Thymus (tissue), 11 donors: ENCODE results near the gene LINGO4. TPM values are rescaled to one million over a fixed set of nuclear protein-coding genes. Genes with fewer than 3 reads are reported as not detected.

Experiments
- DNase-seq, 9 donors: peaks; one replicate each; pipeline ENCODE4 v3.0.0-alpha.2; 2013; ENCODE audit warnings: low spot score in 9 of 9, low read depth in 6 of 9, missing footprints in 1 of 9
- H3K27ac ChIP-seq, 2 donors: one replicate each; pipeline ENCODE4 v1.5.1; 2013; ENCODE audit warnings: control low read depth in 1 of 2, low read depth in 1 of 2, low read length in 1 of 2, mild to moderate bottlenecking in 1 of 2, moderate library complexity in 1 of 2
- H3K27me3 ChIP-seq, 2 donors: one replicate each; pipeline ENCODE4 v1.5.1; 2013; ENCODE audit warnings: low read length in 1 of 2; ENCODE audit not compliant: control insufficient read depth in 2 of 2, insufficient read depth in 1 of 2
- H3K36me3 ChIP-seq, 2 donors: one replicate each; pipeline ENCODE4 v1.5.1; 2013; ENCODE audit warnings: low read length in 1 of 2, mild to moderate bottlenecking in 1 of 2, moderate library complexity in 1 of 2; ENCODE audit not compliant: control insufficient read depth in 2 of 2, insufficient read depth in 2 of 2
- H3K4me1 ChIP-seq, 2 donors: one replicate each; pipeline ENCODE4 v1.5.1; 2013; ENCODE audit warnings: low read length in 2 of 2; ENCODE audit not compliant: control insufficient read depth in 2 of 2, insufficient read depth in 2 of 2
- H3K4me3 ChIP-seq, 2 donors: one replicate each; pipeline ENCODE4 v1.5.1; 2013; ENCODE audit warnings: low read length in 2 of 2, control low read depth in 1 of 2, mild to moderate bottlenecking in 1 of 2
- H3K9me3 ChIP-seq, 2 donors: one replicate each; pipeline ENCODE4 v1.5.1; 2013; ENCODE audit warnings: low read length in 1 of 2, mild to moderate bottlenecking in 1 of 2; ENCODE audit not compliant: control insufficient read depth in 2 of 2, insufficient read depth in 1 of 2
- WGBS: extraction: QIAGEN DNeasy Blood & Tissue Kit; methylation state at CpG from one replicate; pipeline ENCODE4 v1.1.7; 2013; 5-methylcytosine and 5-hydroxymethylcytosine counted together
- polyA plus RNA-seq: library from polyadenylated mRNA; stranded (reverse); fragments of 200-250 nt; gene quantifications from one replicate; pipeline ENCODE4 v1.2.3, GENCODE V29; 2013
- total RNA-seq: library from RNA; stranded (reverse); fragments of 120-200 nt; gene quantifications from one replicate; pipeline ENCODE4 v1.2.4, GENCODE V29; 2013
- donor health status: healthy.

LINGO4 gene
- total and polyA plus RNA-seq, 2 donors, result 0.14 to 0.52 TPM

DNA sequence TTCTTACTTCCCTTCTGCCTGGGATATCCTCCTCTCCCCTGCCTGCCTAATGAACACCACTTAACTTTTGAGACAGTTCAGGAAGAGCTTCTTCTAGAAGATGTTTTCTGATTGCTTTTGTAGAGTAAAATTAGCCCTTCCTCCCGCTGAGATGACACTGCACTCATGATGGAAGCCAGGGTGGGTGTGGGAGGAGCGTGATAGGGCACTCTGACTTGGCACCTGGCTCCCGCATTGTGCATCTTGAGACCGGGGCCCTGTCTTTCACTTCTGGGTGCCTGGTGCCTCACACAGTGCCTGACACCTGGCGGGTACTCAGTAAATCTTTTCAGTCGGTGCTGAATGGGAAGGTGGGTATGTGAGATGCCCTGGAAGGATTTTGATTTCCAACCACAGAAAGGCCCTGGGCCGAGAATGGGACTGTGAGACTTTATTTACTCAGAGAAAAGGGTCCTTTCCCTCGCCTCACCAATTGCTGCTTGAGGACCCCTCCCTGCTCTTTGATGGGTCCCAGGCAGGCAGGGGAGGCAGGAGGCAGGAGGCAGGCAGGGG lies 41.5 kb upstream of the LINGO4 start:
- H3K9me3 ChIP-seq, result no peaks in the 10 kb centered on the region
- peaks cover 0 to 6% of the 10 kb centered on the region in 2 donors for H3K4me1 ChIP-seq
- WGBS, result 90% methylated on average over 8 of the region's 8 CpGs
- DNase-seq, result no peak
- H3K36me3 ChIP-seq, result no peaks in the 10 kb centered on the region
- H3K27ac ChIP-seq, result no peak overlapping the region
- H3K4me3 ChIP-seq, result no peak overlapping the region
- peaks cover 0 to 3% of the 10 kb centered on the region in 2 donors for H3K27me3 ChIP-seq

DNA sequence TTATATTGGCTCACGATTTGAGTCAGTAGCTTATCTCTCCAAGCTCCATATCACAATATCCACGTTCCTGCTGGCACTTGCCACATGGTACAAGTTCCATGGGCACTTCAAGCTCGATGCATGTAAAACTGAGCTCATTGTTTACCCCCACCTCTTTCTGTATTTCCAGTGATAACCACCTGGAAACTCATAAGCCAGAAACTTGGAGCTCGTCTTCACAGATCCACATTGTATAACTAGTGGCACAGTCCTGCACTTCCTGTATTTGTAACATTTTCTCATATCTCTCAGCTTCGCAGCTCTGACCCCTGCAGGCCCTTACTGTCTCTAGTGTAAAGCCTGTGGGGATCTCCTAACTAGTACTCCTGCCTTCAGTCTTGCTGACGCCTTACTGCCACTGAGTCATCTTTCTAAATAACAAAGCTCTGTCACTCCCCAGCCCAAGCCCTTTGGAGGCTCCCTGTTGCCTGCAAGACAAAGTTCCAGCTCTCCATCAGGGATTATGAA lies 40.9 kb upstream of the LINGO4 start:
- H3K4me3 ChIP-seq, result no peak overlapping the region
- peaks cover 0 to 5% of the 10 kb centered on the region in 2 donors for H3K27me3 ChIP-seq
- no peak overlapping the region for H3K27ac ChIP-seq
- H3K9me3 ChIP-seq, result no peaks in the 10 kb centered on the region
- 89% methylated on average over 6 of the region's 6 CpGs for WGBS
- H3K4me1 ChIP-seq, result peaks cover 0 to 6% of the 10 kb centered on the region in 2 donors
- no peaks in the 10 kb centered on the region for H3K36me3 ChIP-seq
- no peak for DNase-seq

DNA sequence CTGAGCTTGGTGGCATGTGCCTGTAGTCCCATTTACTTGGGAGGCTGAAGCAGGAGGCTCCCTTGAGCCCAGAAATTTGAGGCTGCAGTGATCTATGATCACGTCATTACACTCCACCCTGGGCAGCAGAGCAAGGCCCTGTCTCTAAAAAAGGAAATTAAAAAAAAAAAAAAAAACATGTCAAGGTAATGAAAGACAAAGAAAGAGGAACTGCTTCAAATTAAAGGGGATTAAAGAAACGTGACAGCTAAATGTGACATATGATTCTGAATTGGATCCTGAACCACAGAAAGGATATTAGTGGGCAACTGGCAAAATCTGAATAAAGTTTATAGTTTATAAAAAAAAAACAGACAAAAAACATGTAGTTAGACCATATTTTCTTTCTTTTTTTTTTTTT lies 38.2 kb upstream of the LINGO4 start:
- no peak overlapping the region for H3K27ac ChIP-seq
- H3K36me3 ChIP-seq, result no peaks in the 10 kb centered on the region
- DNase-seq, result no peak
- H3K27me3 ChIP-seq, result peaks cover 20 to 29% of the 10 kb centered on the region in 2 donors
- H3K4me1 ChIP-seq, result peaks cover 18 to 25% of the 10 kb centered on the region in 2 donors
- H3K9me3 ChIP-seq, result peaks cover 0 to 4% of the 10 kb centered on the region in 2 donors
- H3K4me3 ChIP-seq, result no peak overlapping the region
- 32% methylated on average over 2 of the region's 2 CpGs for WGBS

DNA sequence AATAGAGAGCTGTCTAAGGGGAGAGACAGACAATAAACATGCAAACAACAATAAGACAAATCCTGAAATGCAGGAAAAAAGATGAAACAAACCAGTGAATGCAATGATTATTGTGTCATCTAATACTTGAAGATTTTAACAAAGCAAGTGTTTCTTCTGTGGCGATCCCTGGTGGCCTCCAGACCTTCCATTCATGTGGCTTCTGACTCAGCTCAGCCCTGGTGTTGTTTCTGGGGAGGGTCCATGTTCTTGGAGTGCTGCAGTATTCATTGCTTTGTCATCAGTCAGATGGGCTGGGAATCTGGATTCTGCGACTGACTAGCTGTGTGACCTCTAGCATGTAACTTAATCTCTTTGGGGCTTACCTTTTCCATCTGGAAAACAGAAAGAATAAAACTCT lies 35.9 kb upstream of the LINGO4 start:
- H3K9me3 ChIP-seq, result peaks cover 0 to 4% of the 10 kb centered on the region in 2 donors
- peaks cover 36 to 37% of the 10 kb centered on the region in 2 donors for H3K4me1 ChIP-seq
- WGBS, result 97% methylated on average over 2 of the region's 2 CpGs
- H3K27ac ChIP-seq, result no peak overlapping the region
- no peak for DNase-seq
- no peak overlapping the region for H3K4me3 ChIP-seq
- H3K36me3 ChIP-seq, result no peaks in the 10 kb centered on the region
- H3K27me3 ChIP-seq, result peaks cover 27 to 44% of the 10 kb centered on the region in 2 donors

DNA sequence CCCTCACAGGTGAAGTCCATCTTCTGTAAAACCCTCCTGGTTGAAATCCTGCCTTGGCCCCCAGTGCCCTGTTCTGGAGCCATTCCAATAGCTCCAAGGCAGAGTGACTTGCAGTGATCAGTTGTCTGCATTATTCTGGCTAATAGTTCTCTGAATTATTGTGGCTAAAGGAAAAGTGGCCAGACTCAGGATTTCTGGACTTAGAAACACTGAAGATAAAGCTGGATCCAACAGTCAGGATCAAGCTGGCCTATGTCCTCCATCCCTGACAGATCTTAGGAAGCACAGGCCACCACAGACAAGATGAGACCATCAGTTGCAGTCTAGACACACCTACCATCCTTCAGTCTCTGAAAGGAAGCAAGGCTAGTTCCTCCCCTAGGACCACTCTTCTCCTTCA lies 35.2 kb upstream of the LINGO4 start:
- H3K27ac ChIP-seq, result no peak overlapping the region

DNA sequence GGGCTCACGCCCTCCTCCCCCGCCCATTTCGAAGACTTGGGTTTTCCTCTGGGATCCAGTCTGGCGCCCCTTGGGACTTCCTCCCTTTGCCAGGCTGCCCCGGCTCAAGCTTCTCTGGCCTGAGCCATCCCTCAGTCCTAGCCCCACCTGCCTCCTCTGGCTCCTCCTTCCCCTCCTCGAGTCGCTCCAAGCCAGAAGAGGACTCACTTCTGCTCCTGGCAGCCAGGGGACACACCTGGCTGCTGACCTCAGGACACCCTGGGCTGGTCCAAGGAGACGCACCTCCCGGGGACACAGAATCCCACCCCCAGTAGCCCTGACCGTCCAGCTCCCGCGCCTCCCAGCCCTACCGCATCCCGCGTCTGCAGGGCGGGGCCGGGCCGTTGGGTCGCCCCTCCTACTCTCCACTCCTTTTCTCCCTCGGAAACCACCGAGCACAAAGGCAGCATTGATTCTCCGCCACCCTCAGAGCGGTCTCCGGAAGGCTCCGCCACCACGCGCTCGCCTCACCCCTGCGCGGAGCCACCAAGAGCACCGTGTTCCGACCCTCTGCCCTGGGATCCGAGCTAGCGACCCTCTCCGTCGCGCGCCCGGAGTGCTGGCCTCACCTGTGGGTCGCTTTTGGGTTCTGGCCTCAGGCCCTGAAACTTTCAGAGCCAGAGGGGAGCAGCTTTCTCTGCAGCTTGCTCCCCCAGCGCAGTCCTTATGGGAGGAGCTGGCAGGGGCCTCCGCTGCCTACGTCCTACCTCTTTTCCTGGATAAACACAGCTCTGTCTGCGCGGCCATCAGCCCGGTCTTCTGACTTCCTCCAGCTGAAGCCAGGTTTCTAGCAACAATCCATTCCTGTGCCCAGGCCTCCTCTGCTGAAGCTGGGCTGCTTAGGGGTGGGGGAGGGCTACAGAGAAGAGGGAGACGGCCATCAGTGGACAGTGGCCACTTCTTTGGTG lies 34.5 kb upstream of the LINGO4 start, which contains the start of gene C2CD4D:
Gene C2CD4D (minus strand): TSS at position 364 of the 947 bp plus-strand sequence. CDS start 831 bp downstream, outside the sequence.
- no peaks in the 10 kb centered on the region for H3K36me3 ChIP-seq
- peak within 1 kb of the TSS; percentile 26 to 42 for H3K4me3 ChIP-seq
- 5% methylated on average over 47 of the region's 47 CpGs for WGBS
- peaks cover 0 to 4% of the 10 kb centered on the region in 2 donors for H3K9me3 ChIP-seq
- DNase-seq, result peak in 3 of 9 donors; percentile 65 to 83 (median 70)
- H3K27me3 ChIP-seq, result peaks cover 27 to 44% of the 10 kb centered on the region in 2 donors
- peak within 1 kb of the TSS in 1 of 2 donors; percentile 87 for H3K27ac ChIP-seq
- peaks cover 36 to 44% of the 10 kb centered on the region in 2 donors for H3K4me1 ChIP-seq

More for the DNA sequence above, 35.2 kb upstream of the LINGO4 start:
- peaks cover 0 to 4% of the 10 kb centered on the region in 2 donors for H3K9me3 ChIP-seq
- H3K4me1 ChIP-seq, result peaks cover 36 to 39% of the 10 kb centered on the region in 2 donors
- peaks cover 27 to 44% of the 10 kb centered on the region in 2 donors for H3K27me3 ChIP-seq
- H3K4me3 ChIP-seq, result no peak overlapping the region
- no peak for DNase-seq
- H3K36me3 ChIP-seq, result no peaks in the 10 kb centered on the region

DNA sequence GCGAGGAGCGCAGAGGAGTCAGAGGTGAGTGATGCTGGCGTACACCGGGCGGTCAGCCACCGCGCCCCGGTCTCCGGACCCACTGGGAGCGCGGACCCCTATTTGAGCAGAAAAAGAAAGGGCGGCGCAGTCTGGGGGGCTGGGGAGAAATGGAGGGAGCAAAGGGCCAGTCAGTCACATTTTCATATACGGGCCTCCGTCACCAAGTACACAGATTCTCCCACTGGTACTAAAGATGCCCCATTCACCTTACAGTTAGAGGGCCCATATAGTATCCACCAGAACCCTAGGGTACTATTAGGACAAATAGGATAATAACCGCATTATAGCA lies 33.8 kb upstream of the LINGO4 start:
- Histone ChIP-seq H3K36me3 (no peaks in the 10 kb centered on the region), H3K27ac (peak overlapping the region in 1 of 2 donors; percentile 15), H3K4me1 (peaks cover 38 to 51% of the 10 kb centered on the region in 2 donors), H3K9me3 (peaks cover 0 to 4% of the 10 kb centered on the region in 2 donors), H3K4me3 (peak overlapping the region; percentile 26 to 42), H3K27me3 (peaks cover 27 to 44% of the 10 kb centered on the region in 2 donors)
- 15% methylated on average over 16 of the region's 16 CpGs for WGBS
- DNase-seq, result no peak

DNA sequence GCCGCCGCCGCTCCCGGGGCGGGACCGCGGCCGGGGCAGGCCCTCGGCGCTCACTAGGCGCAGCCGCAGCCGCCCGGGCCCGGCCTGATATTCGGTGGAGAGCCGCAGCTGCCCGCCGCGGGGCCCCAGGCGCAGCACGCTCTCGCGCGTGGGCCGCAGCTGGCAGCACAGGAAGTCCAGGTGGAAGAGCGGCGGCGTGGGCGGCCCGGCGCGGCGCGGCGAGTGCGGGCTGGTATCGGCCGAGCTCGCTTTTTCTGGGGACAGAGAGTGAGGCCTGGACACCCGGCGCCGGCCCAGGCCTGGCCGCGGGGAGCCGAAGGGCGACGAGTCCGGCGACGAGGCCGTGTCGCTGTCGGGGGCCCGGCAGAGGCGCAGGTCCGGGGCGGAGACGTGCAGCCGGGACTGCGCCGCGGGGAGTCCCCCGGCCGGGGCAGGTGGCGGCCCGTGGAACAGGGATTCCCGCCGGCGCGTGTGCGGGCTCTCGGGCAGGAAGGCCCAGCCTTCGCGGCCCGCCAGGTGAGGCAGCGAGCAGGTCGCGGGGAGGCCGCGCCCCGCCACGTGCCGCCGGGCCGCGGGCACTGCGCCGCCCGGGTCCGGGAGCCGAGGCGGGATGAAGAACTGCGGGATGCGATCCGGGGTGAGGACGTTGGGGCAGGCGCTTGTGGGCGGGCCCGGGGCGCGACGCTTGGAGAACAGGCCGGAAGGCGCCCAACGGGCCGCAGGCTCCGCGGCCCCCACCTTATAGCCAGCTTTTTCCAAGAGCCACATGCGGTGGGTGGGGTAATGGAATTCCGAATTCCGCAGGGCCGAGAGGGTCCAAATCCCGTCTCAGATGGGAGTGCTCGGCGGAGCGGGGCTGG lies 33.2 kb upstream of the LINGO4 start:
- no peak for DNase-seq
- 1% methylated on average over 117 of the region's 117 CpGs for WGBS
- H3K9me3 ChIP-seq, result peaks cover 0 to 4% of the 10 kb centered on the region in 2 donors
- peaks cover 27 to 44% of the 10 kb centered on the region in 2 donors for H3K27me3 ChIP-seq
- peak overlapping the region; percentile 26 to 42 for H3K4me3 ChIP-seq
- H3K4me1 ChIP-seq, result peaks cover 44 to 57% of the 10 kb centered on the region in 2 donors
- H3K36me3 ChIP-seq, result no peaks in the 10 kb centered on the region
- peak overlapping the region in 1 of 2 donors; percentile 25 for H3K27ac ChIP-seq
